ENCODE results near the gene TIAM1.

TIAM1 gene

DNA sequence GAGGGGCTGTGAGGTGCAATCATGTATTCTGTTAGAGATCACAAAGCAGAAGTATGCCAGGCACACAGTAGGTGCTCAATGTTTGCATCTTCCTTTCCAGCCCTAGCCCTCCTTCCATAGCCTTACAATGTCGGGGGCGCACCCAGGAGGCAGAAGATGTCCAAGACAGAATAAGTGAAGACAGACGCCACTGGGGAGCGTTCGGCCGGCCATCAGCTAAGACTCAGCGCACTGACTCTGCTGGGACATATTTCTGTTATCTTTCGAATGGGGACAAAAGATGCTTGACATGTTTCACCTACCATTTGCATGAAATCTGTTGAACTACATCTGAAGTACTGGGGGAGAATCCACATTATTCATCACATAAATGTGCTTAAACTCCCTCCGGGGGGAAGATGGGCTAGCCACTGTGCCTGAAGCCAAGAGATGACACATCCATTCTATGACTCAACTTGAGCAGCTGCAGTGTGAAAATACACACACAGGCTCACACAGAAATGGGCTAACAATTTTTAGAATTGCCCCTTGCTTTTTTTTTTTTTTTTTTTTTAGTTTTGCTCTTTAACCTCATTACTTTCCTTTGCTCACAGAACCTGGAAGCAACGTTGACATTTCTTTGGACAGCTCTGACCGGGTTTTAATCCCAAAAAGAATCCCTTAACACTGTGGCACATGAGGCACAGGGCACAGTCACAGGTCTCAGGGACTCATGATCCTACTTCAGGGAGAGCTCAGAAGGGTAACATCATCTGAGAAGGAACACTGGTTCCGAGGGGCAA, 7.9 kb downstream of the TIAM1 start:
- peak in 1 of 3 donors; percentile 25 for DNase-seq
- Histone ChIP-seq H3K27me3 (replicated peaks in 2 of 5; ENCODE audit: control insufficient read depth in 4 of 5, insufficient read depth in 5 of 5, low read length in 4 of 5) (peaks cover 0 to 3% (median 0%) of the 10 kb centered on the region in 5 experiments), H3K27ac (ENCODE audit: insufficient read depth in 1 of 2, low read depth in 1 of 2, low read length in 2 of 2, poor library complexity in 1 of 2, severe bottlenecking in 2 of 2) (no peak overlapping the region), H3K4me3 (ENCODE audit: control insufficient read depth in 1 of 7, extremely low read depth in 1 of 7, insufficient read depth in 4 of 7, low read depth in 2 of 7, low read length in 6 of 7) (no peak overlapping the region), H3K9me3 (ENCODE audit: control extremely low read depth in 1 of 5, control insufficient read depth in 4 of 5, insufficient read depth in 2 of 5, low read depth in 1 of 5, low read length in 4 of 5) (no peaks in the 10 kb centered on the region), H3K4me1 (ENCODE audit: control extremely low read depth in 1 of 4, control insufficient read depth in 4 of 4, insufficient read depth in 4 of 4, low read length in 3 of 4) (peaks cover 0 to 5% (median 0%) of the 10 kb centered on the region in 4 experiments), H3K36me3 (ENCODE audit: control insufficient read depth in 4 of 4, insufficient read depth in 4 of 4, low read length in 3 of 4) (peaks cover 0 to 23% (median 0%) of the 10 kb centered on the region in 4 experiments)
- POLR2A ChIA-PET: no interaction called here
- 98% methylated on average over 7 of the region's 12 CpGs for WGBS (ENCODE audit: insufficient coverage)
- CTCF ChIA-PET: interaction anchor here (1.4 kb wide), 1 partner anchor 27 kb away, joined by 3 read pairs; no protein-coding TSS in a partner anchor

DNA sequence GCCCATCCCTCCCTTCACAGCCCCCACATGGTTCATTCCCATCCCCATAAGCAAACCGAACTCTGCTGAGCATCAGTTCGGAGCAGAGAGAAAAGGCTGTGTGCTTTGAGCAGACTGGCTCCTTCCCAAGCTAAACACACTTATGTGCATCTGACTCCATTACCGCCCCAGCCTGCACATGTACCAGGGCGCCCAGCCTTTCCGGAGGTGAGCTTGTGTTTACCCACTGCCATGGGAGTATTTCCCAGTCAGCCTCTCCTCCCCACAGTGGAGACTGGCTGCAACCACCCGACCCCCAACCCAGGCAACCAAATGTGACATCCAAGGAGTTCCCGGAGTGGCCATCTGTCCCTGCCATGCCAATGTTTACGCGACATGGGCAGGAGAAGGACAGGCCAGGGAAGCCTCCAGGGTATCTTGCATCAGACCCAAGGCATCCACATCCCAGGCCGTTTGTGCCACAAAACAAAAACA, 9.4 kb downstream of the TIAM1 start:
- Histone ChIP-seq H3K36me3 (ENCODE audit: control insufficient read depth in 4 of 4, insufficient read depth in 4 of 4, low read length in 3 of 4) (peaks cover 0 to 24% (median 0%) of the 10 kb centered on the region in 4 experiments), H3K27me3 (replicated peaks in 2 of 5; ENCODE audit: control insufficient read depth in 4 of 5, insufficient read depth in 5 of 5, low read length in 4 of 5) (peaks cover 0 to 1% (median 0%) of the 10 kb centered on the region in 5 experiments), H3K4me3 (ENCODE audit: control insufficient read depth in 1 of 7, extremely low read depth in 1 of 7, insufficient read depth in 4 of 7, low read depth in 2 of 7, low read length in 6 of 7) (no peak overlapping the region), H3K9me3 (ENCODE audit: control extremely low read depth in 1 of 5, control insufficient read depth in 4 of 5, insufficient read depth in 2 of 5, low read depth in 1 of 5, low read length in 4 of 5) (no peaks in the 10 kb centered on the region), H3K4me1 (ENCODE audit: control extremely low read depth in 1 of 4, control insufficient read depth in 4 of 4, insufficient read depth in 4 of 4, low read length in 3 of 4) (no peaks in the 10 kb centered on the region), H3K27ac (ENCODE audit: insufficient read depth in 1 of 2, low read depth in 1 of 2, low read length in 2 of 2, poor library complexity in 1 of 2, severe bottlenecking in 2 of 2) (no peak overlapping the region)
- ChIA-PET POLR2A (no interaction called here), CTCF (no interaction called here)
- no peak for DNase-seq
- WGBS (ENCODE audit: insufficient coverage): 96% methylated on average over 8 of the region's 10 CpGs

DNA sequence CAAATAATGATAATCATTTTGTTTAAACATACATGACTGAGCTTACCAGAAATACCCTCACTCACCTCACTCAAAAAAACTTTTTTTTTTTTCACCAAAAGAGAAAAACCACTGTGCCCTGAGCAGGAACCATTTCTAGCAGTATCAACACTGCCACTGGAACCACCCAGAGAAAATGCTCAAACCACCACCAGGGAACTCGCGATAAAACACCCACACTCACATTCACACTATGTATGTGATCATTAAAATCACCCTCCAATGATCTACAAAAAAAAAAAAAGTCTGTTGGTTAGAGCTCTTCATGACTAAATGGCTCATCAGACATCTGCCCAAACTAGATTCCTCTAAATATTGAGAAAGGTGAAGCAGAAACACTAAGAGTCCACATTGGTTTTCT, 11.5 kb downstream of the TIAM1 start:
- no peaks in the 10 kb centered on the region for H3K4me1 ChIP-seq (ENCODE audit: control extremely low read depth in 1 of 4, control insufficient read depth in 4 of 4, insufficient read depth in 4 of 4, low read length in 3 of 4)
- ChIA-PET CTCF (interaction anchor here (0.6 to 0.7 kb wide), 3 partner anchors 127 to 380 kb away, joined by 3 to 4 read pairs (median 3); no protein-coding TSS in a partner anchor), POLR2A (no interaction called here)
- no peak overlapping the region for H3K27ac ChIP-seq (ENCODE audit: insufficient read depth in 1 of 2, low read depth in 1 of 2, low read length in 2 of 2, poor library complexity in 1 of 2, severe bottlenecking in 2 of 2)
- H3K36me3 ChIP-seq (ENCODE audit: control insufficient read depth in 4 of 4, insufficient read depth in 4 of 4, low read length in 3 of 4): peaks cover 0 to 12% (median 0%) of the 10 kb centered on the region in 4 experiments
- no peak for DNase-seq
- WGBS (ENCODE audit: insufficient coverage): no CpG with 5 or more reads among the region's 2 CpGs
- no peaks in the 10 kb centered on the region for H3K9me3 ChIP-seq (ENCODE audit: control extremely low read depth in 1 of 5, control insufficient read depth in 4 of 5, insufficient read depth in 2 of 5, low read depth in 1 of 5, low read length in 4 of 5)
- H3K27me3 ChIP-seq (replicated peaks in 2 of 5; ENCODE audit: control insufficient read depth in 4 of 5, insufficient read depth in 5 of 5, low read length in 4 of 5): no peaks in the 10 kb centered on the region
- H3K4me3 ChIP-seq (ENCODE audit: control insufficient read depth in 1 of 7, extremely low read depth in 1 of 7, insufficient read depth in 4 of 7, low read depth in 2 of 7, low read length in 6 of 7): no peak overlapping the region

DNA sequence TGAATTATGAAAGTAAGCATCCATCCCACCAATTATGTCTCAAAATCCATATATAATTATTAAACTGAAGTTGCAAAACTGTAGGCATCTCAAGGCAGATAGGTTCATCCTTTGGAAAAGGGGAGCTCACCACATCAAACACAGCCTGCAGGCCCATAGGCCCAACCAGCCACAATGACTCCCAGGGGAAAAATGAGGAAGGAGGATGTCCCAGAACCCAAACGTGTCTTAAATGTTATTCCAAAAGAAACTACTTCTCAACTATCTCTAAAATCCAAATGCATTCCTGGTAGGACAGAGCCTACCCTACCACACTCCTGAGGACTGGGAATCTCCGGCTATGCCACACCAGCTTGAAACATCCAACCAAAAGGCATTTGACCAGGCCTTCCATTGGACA, 12.8 kb downstream of the TIAM1 start:
- DNase-seq: no peak
- no peaks in the 10 kb centered on the region for H3K27me3 ChIP-seq (replicated peaks in 2 of 5; ENCODE audit: control insufficient read depth in 4 of 5, insufficient read depth in 5 of 5, low read length in 4 of 5)
- POLR2A ChIA-PET: no interaction called here
- CTCF ChIA-PET: no interaction called here
- peaks cover 0 to 6% (median 0%) of the 10 kb centered on the region in 4 experiments for H3K36me3 ChIP-seq (ENCODE audit: control insufficient read depth in 4 of 4, insufficient read depth in 4 of 4, low read length in 3 of 4)
- H3K4me3 ChIP-seq (ENCODE audit: control insufficient read depth in 1 of 7, extremely low read depth in 1 of 7, insufficient read depth in 4 of 7, low read depth in 2 of 7, low read length in 6 of 7): no peak overlapping the region
- no peak overlapping the region for H3K27ac ChIP-seq (ENCODE audit: insufficient read depth in 1 of 2, low read depth in 1 of 2, low read length in 2 of 2, poor library complexity in 1 of 2, severe bottlenecking in 2 of 2)
- H3K9me3 ChIP-seq (ENCODE audit: control extremely low read depth in 1 of 5, control insufficient read depth in 4 of 5, insufficient read depth in 2 of 5, low read depth in 1 of 5, low read length in 4 of 5): no peaks in the 10 kb centered on the region
- H3K4me1 ChIP-seq (ENCODE audit: control extremely low read depth in 1 of 4, control insufficient read depth in 4 of 4, insufficient read depth in 4 of 4, low read length in 3 of 4): peaks cover 4 to 10% (median 7%) of the 10 kb centered on the region in 4 experiments
- WGBS (ENCODE audit: insufficient coverage): 100% methylated on average over 1 of the region's 2 CpGs

DNA sequence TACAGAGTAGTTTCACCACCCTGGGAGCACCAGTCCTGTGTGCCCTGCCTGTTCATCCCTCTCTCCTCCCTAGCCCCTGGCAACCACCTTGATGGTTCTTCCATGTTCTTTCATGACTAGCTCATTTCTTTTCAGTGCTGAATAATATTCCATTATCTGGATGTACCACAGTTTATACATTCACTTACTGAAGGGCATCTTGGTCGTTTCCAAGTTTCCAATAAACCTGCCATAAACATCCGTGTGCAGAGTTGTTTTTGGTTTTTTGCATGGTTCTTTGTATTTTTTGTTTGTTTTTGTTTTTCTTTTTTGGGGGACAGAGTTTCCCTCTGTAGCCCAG, 13.9 kb downstream of the TIAM1 start:
- no peaks in the 10 kb centered on the region for H3K27me3 ChIP-seq (replicated peaks in 2 of 5; ENCODE audit: control insufficient read depth in 4 of 5, insufficient read depth in 5 of 5, low read length in 4 of 5)
- H3K36me3 ChIP-seq (ENCODE audit: control insufficient read depth in 4 of 4, insufficient read depth in 4 of 4, low read length in 3 of 4): peaks cover 0 to 6% (median 0%) of the 10 kb centered on the region in 4 experiments
- peaks cover 5 to 16% (median 13%) of the 10 kb centered on the region in 4 experiments for H3K4me1 ChIP-seq (ENCODE audit: control extremely low read depth in 1 of 4, control insufficient read depth in 4 of 4, insufficient read depth in 4 of 4, low read length in 3 of 4)
- ChIA-PET CTCF (interaction anchor here (1.1 kb wide), 1 partner anchor 13 kb away, joined by 3 read pairs; no protein-coding TSS in a partner anchor), POLR2A (no interaction called here)
- H3K27ac ChIP-seq (ENCODE audit: insufficient read depth in 1 of 2, low read depth in 1 of 2, low read length in 2 of 2, poor library complexity in 1 of 2, severe bottlenecking in 2 of 2): no peak overlapping the region
- no peaks in the 10 kb centered on the region for H3K9me3 ChIP-seq (ENCODE audit: control extremely low read depth in 1 of 5, control insufficient read depth in 4 of 5, insufficient read depth in 2 of 5, low read depth in 1 of 5, low read length in 4 of 5)
- WGBS (ENCODE audit: insufficient coverage): no CpG with 5 or more reads among the region's 2 CpGs
- no peak overlapping the region for H3K4me3 ChIP-seq (ENCODE audit: control insufficient read depth in 1 of 7, extremely low read depth in 1 of 7, insufficient read depth in 4 of 7, low read depth in 2 of 7, low read length in 6 of 7)
- no peak for DNase-seq

DNA sequence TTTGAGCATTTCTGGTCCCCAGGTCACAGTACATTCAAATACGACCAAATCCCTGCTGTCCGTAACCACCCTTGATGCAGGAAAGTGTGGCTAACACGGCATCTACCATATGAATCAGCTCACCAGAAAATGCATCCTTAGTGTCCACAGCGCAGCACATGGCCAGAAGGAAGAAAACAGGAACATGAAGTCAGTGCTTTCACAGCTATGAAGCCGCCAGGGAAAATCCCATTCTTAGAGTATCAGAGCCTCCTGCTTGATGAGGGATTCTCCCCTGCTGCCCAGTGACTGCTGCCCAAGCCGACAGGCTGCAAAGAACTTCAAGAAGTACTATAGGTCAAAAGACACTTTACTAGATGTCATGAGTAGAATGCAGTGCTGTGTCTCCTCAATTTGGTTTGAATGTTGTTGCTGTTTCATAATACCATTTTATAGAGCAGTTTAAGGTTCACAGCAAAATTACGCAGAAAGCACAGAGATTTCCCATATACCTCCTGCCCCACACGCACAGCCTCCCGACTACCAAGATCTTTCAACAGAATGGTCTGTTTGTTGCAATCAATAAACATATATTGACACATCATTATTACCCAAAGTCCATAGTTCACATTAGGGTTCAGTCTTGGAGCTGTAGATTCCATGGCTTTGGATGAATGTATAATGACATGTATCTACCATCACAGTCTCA, 14.5 kb downstream of the TIAM1 start:
- H3K27me3 ChIP-seq (replicated peaks in 2 of 5; ENCODE audit: control insufficient read depth in 4 of 5, insufficient read depth in 5 of 5, low read length in 4 of 5): no peaks in the 10 kb centered on the region
- no peak overlapping the region for H3K4me3 ChIP-seq (ENCODE audit: control insufficient read depth in 1 of 7, extremely low read depth in 1 of 7, insufficient read depth in 4 of 7, low read depth in 2 of 7, low read length in 6 of 7)
- CTCF ChIA-PET: interaction anchor here (1.1 kb wide), 1 partner anchor 13 kb away, joined by 3 read pairs; no protein-coding TSS in a partner anchor
- H3K4me1 ChIP-seq (ENCODE audit: control extremely low read depth in 1 of 4, control insufficient read depth in 4 of 4, insufficient read depth in 4 of 4, low read length in 3 of 4): peaks cover 5 to 16% (median 13%) of the 10 kb centered on the region in 4 experiments
- POLR2A ChIA-PET: no interaction called here
- WGBS (ENCODE audit: insufficient coverage): 96% methylated on average over 8 of the region's 9 CpGs
- no peak overlapping the region for H3K27ac ChIP-seq (ENCODE audit: insufficient read depth in 1 of 2, low read depth in 1 of 2, low read length in 2 of 2, poor library complexity in 1 of 2, severe bottlenecking in 2 of 2)
- no peak for DNase-seq
- H3K9me3 ChIP-seq (ENCODE audit: control extremely low read depth in 1 of 5, control insufficient read depth in 4 of 5, insufficient read depth in 2 of 5, low read depth in 1 of 5, low read length in 4 of 5): no peaks in the 10 kb centered on the region
- peaks cover 0 to 6% (median 0%) of the 10 kb centered on the region in 4 experiments for H3K36me3 ChIP-seq (ENCODE audit: control insufficient read depth in 4 of 4, insufficient read depth in 4 of 4, low read length in 3 of 4)

Measured in common myeloid progenitor, CD34-positive (primary cell).